ENCODE data around the gene PACSIN3. TPM values are rescaled to one million over a fixed set of nuclear protein-coding genes. Genes with fewer than 3 reads are reported as not detected.

The PACSIN3 gene
- total RNA-seq, 2 experiments from 2014 or later = 1.8 to 2.2 TPM

DNA sequence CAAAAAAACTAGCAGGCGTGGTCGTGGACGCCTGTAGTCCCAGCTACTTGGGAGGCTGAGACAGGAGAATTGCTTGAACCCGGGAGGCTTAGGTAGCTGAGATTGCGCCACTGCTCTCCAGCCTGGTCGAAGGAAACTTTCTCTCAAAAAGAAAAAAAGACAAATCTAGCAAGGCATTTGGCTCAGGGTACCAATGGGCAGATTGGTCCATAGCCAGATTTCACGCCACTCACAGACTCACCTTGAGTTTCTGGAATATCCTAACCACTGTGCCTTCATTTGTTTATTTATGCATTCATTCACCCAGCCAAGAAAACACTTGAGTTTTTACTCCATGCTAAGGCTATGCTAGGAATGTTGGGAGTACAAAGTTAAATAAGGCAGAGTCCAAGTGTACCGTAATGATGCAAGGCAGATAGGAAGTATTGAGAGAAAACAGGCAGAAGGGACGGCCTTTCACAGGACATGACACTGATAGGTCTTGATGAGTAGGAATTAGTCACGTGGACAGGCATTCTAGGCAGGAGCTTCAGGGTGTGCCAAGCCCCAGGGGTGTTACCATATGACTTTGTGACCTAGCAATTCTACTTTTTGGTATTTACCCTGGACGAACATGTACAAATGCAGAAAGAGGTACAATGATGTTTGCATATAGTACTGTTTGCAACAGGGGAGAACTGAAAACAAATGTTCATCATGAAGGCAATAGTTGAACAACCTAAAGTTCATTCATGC is 3.0 kb upstream of the PACSIN3 start:
- CTCF ChIA-PET = interaction anchor here (0.9 to 2.8 kb wide), 3 partner anchors 11 to 12 kb away, joined by 3 to 18 read pairs (median 3); partner anchors contain the start of gene ARFGAP2
- POLR2A ChIA-PET = no interaction called here
- Mint-ChIP-seq H3K27ac (no peak overlapping the region), H3K9me3 (no peaks in the 10 kb centered on the region), H3K27me3 (peaks cover 39% of the 10 kb centered on the region), H3K36me3 (ENCODE audit: low read depth) (peaks cover 2% of the 10 kb centered on the region), H3K4me1 (peaks cover 13% of the 10 kb centered on the region), H3K4me3 (no peak overlapping the region)
- DNase-seq = no peak

DNA sequence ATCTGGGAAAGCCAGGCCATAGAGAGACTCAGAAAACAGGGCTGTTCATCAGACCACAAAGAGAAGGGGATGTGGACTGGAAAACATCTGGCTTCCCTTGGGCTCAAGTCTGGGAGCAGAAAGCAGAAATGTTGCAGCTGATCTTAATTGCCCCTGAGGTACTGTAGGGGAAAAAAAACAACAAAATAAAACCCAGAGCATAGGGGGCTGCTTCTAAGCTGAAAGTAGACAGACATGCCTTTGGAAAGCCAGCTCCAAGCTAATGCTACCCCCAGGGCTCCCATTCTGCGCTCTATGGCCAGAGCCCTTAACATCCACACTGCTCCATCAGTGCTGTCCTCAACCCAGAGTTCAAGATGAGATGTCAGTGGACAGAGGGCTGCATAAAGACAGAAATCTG is 2.0 kb upstream of the PACSIN3 start:
- no peak for DNase-seq
- CTCF ChIA-PET = interaction anchor here (0.6 to 2.8 kb wide), 8 partner anchors 9 to 266 kb away, joined by 3 to 18 read pairs (median 7); partner anchors contain the start of genes ARFGAP2 and DDB2
- H3K4me3 Mint-ChIP-seq = no peak overlapping the region
- POLR2A ChIA-PET = no interaction called here
- H3K4me1 Mint-ChIP-seq = peaks cover 13% of the 10 kb centered on the region
- peaks cover 38% of the 10 kb centered on the region for H3K27me3 Mint-ChIP-seq
- H3K9me3 Mint-ChIP-seq = no peaks in the 10 kb centered on the region
- no peak overlapping the region for H3K27ac Mint-ChIP-seq
- peaks cover 2% of the 10 kb centered on the region for H3K36me3 Mint-ChIP-seq (ENCODE audit: low read depth)

DNA sequence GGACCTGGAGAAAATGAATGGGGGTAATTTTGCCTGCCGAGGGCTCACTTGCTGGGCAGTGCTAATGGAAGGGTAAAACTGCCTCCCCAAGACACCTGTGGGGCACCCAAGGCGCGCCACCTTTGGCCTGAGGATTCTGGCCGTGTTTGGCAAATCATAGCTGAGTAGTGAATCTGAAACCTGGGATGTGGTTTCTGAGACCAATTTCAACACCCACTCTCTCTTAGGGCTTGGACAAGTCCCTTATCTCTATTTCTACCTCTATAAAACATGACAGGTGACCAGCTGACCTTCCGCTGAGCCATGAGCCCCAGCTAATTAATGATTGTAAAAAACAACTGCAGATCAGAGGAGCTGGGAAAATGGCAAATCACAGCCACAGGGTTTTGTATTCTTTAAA is 1.5 kb upstream of the PACSIN3 start:
- H3K4me3 Mint-ChIP-seq = no peak overlapping the region
- no peak for DNase-seq
- peaks cover 2% of the 10 kb centered on the region for H3K36me3 Mint-ChIP-seq (ENCODE audit: low read depth)
- peaks cover 37% of the 10 kb centered on the region for H3K27me3 Mint-ChIP-seq
- no peaks in the 10 kb centered on the region for H3K9me3 Mint-ChIP-seq
- CTCF ChIA-PET = interaction anchor here (0.6 to 2.8 kb wide), 11 partner anchors 8 to 637 kb away, joined by 3 to 18 read pairs (median 5); partner anchors contain the start of genes ARFGAP2 and DDB2
- H3K27ac Mint-ChIP-seq = no peak overlapping the region
- POLR2A ChIA-PET = interaction anchor here (1.1 kb wide), 1 partner anchor 27 kb away, joined by 5 read pairs; the partner anchor contains the start of gene DDB2
- peaks cover 13% of the 10 kb centered on the region for H3K4me1 Mint-ChIP-seq

DNA sequence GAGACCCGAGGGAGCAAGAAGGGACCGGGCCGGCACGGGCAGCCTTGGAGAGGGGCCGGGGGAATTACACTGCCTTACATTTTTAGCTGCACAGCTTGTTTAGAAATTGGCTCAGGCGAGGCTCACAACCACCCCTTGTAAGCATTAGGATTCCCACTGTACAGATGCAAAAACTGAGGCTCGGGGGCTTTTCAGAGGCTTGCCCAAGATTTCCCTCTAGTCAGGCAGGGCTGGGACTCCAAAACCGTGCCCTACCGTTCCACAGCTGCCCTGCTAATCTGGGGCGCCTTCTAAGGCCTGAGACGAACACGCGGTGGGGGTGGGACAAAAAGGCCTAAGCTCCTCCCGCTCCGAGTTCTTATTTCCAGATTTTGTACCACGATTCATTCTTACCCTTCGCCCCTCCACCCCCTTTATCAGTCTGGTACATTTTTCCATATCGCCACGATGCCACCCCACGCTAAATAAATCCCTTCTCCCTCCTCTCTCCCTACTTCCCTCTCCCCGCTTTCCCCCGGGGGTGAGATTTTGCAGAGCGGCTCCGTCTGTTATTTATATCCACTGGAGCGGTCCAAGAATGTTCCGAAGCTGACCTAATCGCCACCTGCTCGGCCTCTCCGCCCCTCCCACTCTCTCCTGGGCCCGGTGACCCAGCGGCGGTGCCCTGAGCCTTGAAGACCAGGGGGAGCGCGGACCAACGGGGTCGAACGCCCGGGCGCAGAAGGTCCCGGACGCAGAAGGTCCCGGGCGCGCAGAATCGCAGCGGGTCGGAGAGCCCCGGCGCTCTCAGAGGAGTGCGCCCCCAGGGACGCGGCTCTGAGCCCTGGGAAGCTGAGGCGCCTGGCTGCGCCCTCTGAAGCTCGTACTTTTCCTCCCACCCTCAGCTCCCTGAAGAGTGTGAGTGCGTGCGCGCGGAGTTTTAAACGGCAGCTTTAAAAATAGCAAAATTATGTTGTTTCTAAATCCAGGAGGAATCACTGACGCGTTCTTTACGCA is 764 bp upstream of the PACSIN3 start:
- ChIA-PET CTCF (interaction anchor here (0.6 to 2.8 kb wide), 11 partner anchors 7 to 637 kb away, joined by 3 to 18 read pairs (median 4); partner anchors contain the start of genes ARFGAP2 and DDB2), POLR2A (interaction anchor here (0.6 to 1.1 kb wide), 3 partner anchors 28 to 1063 kb away, joined by 3 to 5 read pairs (median 4); partner anchors contain the start of genes ACP2 and DDB2)
- Mint-ChIP-seq H3K4me3 (peak overlapping the region; percentile 63), H3K27ac (no peak overlapping the region), H3K27me3 (peaks cover 37% of the 10 kb centered on the region), H3K36me3 (ENCODE audit: low read depth) (peaks cover 2% of the 10 kb centered on the region), H3K4me1 (peaks cover 13% of the 10 kb centered on the region), H3K9me3 (no peaks in the 10 kb centered on the region)
- peak; percentile 54 for DNase-seq

DNA sequence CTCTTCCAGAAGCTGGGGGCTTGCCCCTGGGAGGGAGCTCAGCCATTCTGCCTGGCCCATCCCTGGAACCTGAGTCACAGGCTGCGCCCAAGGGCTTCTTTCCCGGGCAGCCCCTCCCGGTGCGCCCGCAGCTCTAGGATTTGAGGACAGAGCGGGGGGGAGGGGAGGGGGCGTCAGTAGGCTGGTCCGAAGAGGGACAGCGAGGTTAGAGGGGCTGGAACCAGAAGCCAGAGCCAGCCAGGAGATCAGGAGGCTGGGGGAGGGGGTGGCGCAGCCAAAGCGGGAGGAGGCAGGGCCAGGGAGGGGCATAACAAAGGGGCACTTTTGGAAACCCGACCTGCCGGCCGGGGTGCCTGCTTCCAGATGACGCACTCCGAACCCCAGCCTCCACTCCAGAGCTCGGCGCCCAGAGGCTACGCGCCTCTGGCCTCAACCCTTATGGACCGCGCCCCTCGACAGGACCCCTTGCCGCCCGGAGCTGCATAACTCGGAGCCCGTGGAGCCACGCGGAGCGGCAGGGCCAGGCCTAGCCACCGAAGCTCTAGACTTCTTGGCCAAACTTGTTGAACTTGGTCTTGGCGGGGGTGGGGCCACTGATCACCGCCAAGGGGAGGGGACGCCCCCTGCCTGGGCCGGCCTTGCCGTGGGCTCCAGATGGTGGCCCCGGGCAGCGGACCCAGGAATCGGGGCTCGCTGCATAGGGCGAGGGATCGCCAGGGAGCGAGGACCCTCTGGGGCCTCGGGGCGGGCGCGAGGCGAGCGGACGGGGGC is 744 bp downstream of the PACSIN3 start:
- H3K4me1 Mint-ChIP-seq = peaks cover 13% of the 10 kb centered on the region
- no peak overlapping the region for H3K27ac Mint-ChIP-seq
- peaks cover 36% of the 10 kb centered on the region for H3K27me3 Mint-ChIP-seq
- ChIA-PET POLR2A (no interaction called here), CTCF (interaction anchor here (0.9 to 1.5 kb wide), 6 partner anchors 12 to 205 kb away, joined by 3 to 5 read pairs (median 4); no protein-coding TSS in a partner anchor)
- H3K9me3 Mint-ChIP-seq = no peaks in the 10 kb centered on the region
- H3K36me3 Mint-ChIP-seq (ENCODE audit: low read depth) = peaks cover 2% of the 10 kb centered on the region
- no peak for DNase-seq
- peak overlapping the region; percentile 34 for H3K4me3 Mint-ChIP-seq

DNA sequence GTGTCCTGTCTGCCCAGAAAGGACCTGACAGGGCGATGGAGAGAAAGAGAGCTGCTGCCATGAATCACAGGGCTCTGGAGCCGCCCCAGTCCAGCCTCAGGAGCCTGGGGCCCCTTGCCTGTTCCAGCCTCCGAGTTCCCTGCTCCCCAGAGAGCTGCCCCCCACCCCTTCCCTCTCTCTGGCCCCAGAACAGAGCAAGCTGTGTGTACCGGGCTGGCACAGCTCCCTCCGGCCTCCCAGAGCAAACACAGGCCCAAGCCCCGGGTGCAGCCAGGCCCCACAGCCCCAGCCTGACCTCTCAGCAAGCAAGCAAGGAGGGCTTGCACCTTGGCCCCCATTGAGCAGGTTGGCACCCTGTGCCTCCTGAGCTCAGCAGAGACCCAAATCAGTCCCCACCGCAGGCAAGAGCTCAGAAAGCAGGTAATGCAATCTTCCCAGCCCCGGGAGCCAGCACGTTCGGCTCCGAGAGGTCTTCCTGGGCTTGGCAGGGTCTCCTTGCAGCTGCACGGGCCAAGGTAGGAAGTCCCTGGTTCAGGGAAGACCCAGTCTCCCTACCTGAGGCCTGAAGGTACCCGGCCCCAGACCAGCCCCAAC is 1.4 kb downstream of the PACSIN3 start:
- DNase-seq = no peak
- peaks cover 2% of the 10 kb centered on the region for H3K36me3 Mint-ChIP-seq (ENCODE audit: low read depth)
- peaks cover 13% of the 10 kb centered on the region for H3K4me1 Mint-ChIP-seq
- ChIA-PET CTCF (interaction anchor here (0.6 to 1.5 kb wide), 7 partner anchors 12 to 619 kb away, joined by 3 to 5 read pairs (median 3); no protein-coding TSS in a partner anchor), POLR2A (no interaction called here)
- H3K4me3 Mint-ChIP-seq = peak overlapping the region; percentile 53
- no peaks in the 10 kb centered on the region for H3K9me3 Mint-ChIP-seq
- no peak overlapping the region for H3K27ac Mint-ChIP-seq
- peaks cover 31% of the 10 kb centered on the region for H3K27me3 Mint-ChIP-seq

DNA sequence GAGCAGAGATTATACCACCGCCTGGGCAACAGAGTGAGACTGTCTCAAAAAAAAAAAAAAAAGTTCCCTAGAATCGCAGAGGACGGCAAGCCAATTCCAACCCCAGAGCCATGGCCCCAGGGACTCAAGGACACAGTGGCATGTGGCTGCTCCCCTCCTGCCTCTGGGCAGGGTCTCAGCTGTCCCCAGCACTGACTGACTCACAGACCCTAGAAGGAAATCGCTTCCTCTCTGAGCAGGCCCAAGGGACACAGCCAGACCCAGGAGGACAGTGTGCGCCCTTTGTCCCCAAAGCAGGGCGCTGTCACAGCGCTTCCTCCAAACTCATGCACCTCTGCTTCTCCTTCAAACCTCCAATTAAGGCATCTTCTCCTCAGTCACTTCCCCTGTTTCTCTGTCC is 2.3 kb downstream of the PACSIN3 start:
- DNase-seq = no peak
- H3K36me3 Mint-ChIP-seq (ENCODE audit: low read depth) = peaks cover 2% of the 10 kb centered on the region
- CTCF ChIA-PET = no interaction called here
- no peak overlapping the region for H3K27ac Mint-ChIP-seq
- H3K4me3 Mint-ChIP-seq = no peak overlapping the region
- H3K27me3 Mint-ChIP-seq = peaks cover 25% of the 10 kb centered on the region
- peaks cover 20% of the 10 kb centered on the region for H3K4me1 Mint-ChIP-seq
- POLR2A ChIA-PET = no interaction called here
- H3K9me3 Mint-ChIP-seq = no peaks in the 10 kb centered on the region

DNA sequence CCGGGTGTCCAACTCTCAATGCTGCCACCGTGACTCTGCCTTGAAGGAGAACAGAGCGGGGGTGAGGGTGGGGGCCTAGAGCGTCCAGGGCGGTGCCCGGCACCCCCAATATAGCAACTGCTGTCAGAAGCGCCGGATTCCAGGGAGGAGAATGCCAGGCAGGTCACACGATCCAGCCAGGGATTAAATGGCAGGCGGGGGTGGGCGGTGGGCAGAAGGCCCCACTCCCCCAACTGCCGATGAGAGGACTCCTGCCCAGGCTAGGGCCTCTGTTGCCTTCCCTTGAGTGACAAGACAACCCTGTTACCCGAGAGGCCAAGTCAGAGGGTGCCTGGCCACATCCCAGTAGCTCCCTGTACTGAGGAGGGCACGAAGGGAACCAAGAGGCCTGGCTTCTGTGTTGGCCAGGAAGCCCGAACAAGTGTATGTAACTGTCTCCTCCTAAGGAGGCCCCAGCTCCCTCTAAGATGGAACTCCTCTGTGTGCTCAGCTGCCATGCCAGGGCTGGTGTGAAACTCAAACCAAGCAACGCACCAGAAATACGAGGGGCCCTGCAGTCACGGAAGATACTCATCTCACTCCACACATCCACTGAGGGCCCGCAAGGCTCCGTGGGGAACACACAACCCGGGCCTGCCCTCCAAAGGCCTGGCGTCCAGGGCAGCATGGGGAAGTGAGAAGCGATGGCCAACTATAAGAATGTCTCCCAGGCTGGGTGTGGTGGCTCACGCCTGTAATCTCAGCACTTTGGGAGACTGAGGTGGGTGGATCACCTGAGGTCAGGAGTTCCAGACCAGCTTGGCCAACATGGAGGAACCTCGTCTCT is 3.0 kb downstream of the PACSIN3 start:
- Mint-ChIP-seq H3K27ac (no peak overlapping the region), H3K9me3 (no peaks in the 10 kb centered on the region), H3K4me3 (no peak overlapping the region), H3K36me3 (ENCODE audit: low read depth) (peaks cover 2% of the 10 kb centered on the region), H3K4me1 (peaks cover 24% of the 10 kb centered on the region), H3K27me3 (peaks cover 21% of the 10 kb centered on the region)
- ChIA-PET POLR2A (no interaction called here), CTCF (interaction anchor here (1.2 kb wide), 1 partner anchor 79 kb away, joined by 3 read pairs; no protein-coding TSS in a partner anchor)
- no peak for DNase-seq

DNA sequence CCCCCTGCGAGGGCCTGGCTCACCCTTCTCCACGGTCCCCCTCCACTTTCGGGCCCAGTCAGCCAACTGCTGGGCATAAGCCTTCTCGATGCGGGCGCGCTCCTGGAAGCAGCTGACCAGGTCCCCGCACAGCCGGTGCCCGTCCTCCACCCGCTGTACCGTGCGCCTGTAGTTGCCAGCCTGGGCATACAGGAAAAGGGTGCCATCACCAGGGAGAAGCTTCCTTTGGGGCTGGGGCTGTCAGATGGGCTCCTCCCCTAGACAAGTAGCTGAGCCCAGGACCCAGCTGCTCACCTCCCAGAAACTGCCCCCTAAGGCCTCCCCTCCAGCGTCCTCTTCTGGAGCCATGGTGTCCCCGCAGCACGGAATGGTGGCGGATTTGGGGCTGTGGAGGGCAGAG is 3.9 kb downstream of the PACSIN3 start:
- POLR2A ChIA-PET = no interaction called here
- Mint-ChIP-seq H3K4me3 (no peak overlapping the region), H3K27ac (no peak overlapping the region), H3K4me1 (peaks cover 27% of the 10 kb centered on the region), H3K27me3 (peaks cover 13% of the 10 kb centered on the region), H3K9me3 (no peaks in the 10 kb centered on the region), H3K36me3 (ENCODE audit: low read depth) (peaks cover 2% of the 10 kb centered on the region)
- no peak for DNase-seq
- CTCF ChIA-PET = interaction anchor here (0.5 to 1.2 kb wide), 5 partner anchors 19 to 308 kb away, joined by 3 to 5 read pairs (median 3); partner anchors contain the start of gene ACP2

DNA sequence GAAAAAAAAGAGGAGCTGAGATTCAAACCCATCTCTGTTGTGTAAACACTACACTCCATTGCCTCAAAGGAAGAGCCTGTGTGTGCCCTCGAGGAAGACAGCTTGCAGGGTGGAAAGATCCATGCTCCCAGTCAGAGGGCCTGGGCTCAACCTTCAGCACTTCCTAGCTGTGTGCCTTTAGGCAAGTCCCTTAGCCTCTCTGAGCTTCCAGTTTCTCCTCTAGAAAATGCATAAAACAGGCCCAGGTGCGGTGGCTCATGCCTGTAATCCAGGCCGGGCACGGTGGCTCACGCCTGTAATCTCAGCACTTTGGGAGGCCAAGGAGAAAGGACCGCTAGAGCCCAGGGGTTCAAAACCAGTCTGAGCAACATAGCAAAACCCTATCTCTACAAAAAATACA is 5.0 kb downstream of the PACSIN3 start:
- DNase-seq = no peak
- Mint-ChIP-seq H3K27me3 (peaks cover 5% of the 10 kb centered on the region), H3K36me3 (ENCODE audit: low read depth) (no peaks in the 10 kb centered on the region), H3K4me3 (no peak overlapping the region), H3K9me3 (no peaks in the 10 kb centered on the region), H3K4me1 (peaks cover 23% of the 10 kb centered on the region), H3K27ac (no peak overlapping the region)
- ChIA-PET POLR2A (interaction anchor here (0.5 kb wide), 1 partner anchor 551 kb away, joined by 3 read pairs; no protein-coding TSS in a partner anchor), CTCF (interaction anchor here (0.7 to 1.0 kb wide), 3 partner anchors 9 to 297 kb away, joined by 3 to 4 read pairs (median 3); no protein-coding TSS in a partner anchor)
